Gastroesophageal sphincter (tissue), 4 donors: ENCODE data around the gene ALS2. TPM values are rescaled to one million over a fixed set of nuclear protein-coding genes. Genes with fewer than 3 reads are reported as not detected.

Experiments used
- ATAC-seq: fragments of 150-250 bp; one replicate; pipeline ENCODE4 v1.9.1; 2016; ENCODE audit warnings: mild to moderate bottlenecking, moderate library complexity
- H3K27ac ChIP-seq, 4 donors: fragments of 200-600 bp; sonication (generic) in 3 of 4; 1 replicate in 3 of 4; 2 replicates in 1 of 4; pipeline ENCODE4 v1.5.1; 2016 to 2019
- H3K27me3 ChIP-seq: fragments of 200-600 bp; sonication (generic); one replicate; pipeline ENCODE4 v1.5.1; 2019
- H3K36me3 ChIP-seq, 2 donors: fragments of 200-600 bp; sonication (generic); one replicate each; pipeline ENCODE4 v1.5.1; 2019; ENCODE audit warnings: control low read depth in 1 of 2
- H3K4me1 ChIP-seq, 3 donors: fragments of 200-600 bp; sonication (generic); 1 replicate in 2 of 3; 2 replicates in 1 of 3; pipeline ENCODE4 v1.5.1; 2016 to 2019; ENCODE audit warnings: control low read depth in 2 of 3
- H3K4me3 ChIP-seq, 2 donors: fragments of 200-600 bp; sonication (generic); one replicate each; pipeline ENCODE4 v1.5.1; 2019; ENCODE audit warnings: mild to moderate bottlenecking in 1 of 2, moderate library complexity in 1 of 2
- H3K9me3 ChIP-seq, 3 donors: fragments of 200-600 bp; sonication (generic); one replicate each; pipeline ENCODE4 v1.5.1; 2017 to 2019; ENCODE audit warnings: control low read depth in 2 of 3
- EP300 ChIP-seq: sonication (generic); formaldehyde crosslinking; IDR thresholded peaks from one replicate; pipeline ENCODE4 v1.6.1; 2017; ENCODE audit warnings: antibody characterized with exemption, mild to moderate bottlenecking
- POLR2A ChIP-seq, 2 donors: fragments of 450-650 bp; IDR thresholded peaks; one replicate each; pipeline ENCODE4 v1.6.1; 2017; ENCODE audit warnings: antibody characterized with exemption in 2 of 2, mild to moderate bottlenecking in 2 of 2, moderate library complexity in 1 of 2
- POLR2AphosphoS5 ChIP-seq: sonication (generic); formaldehyde crosslinking; IDR thresholded peaks from one replicate; pipeline ENCODE4 v1.6.1; 2017; ENCODE audit warnings: antibody characterized with exemption
- whole genome bisulfite sequencing, 2 donors: methylation state at CpG; one replicate each; pipeline ENCODE4 v1.1.5; 2018; ENCODE audit warnings: low coverage in 1 of 2; 5-methylcytosine and 5-hydroxymethylcytosine counted together
- total RNA-seq, 4 donors: library from RNA; depleted of rRNA; stranded (reverse); fragments of >200 nt; gene quantifications; one replicate each; pipeline ENCODE4 v1.1.0, GENCODE V29; 2016
- TF ChIP-seq, protein P1 (sequence below), 4 experiments: fragments of 200-600 bp in 2 of 4; fragments of 450-650 bp in 2 of 4; sonication (generic) in 1 of 4; IDR thresholded peaks; one replicate each; pipeline ENCODE4 v1.5.1; 2017 to 2019; ENCODE audit warnings: antibody characterized with exemption in 4 of 4, mild to moderate bottlenecking in 2 of 4, moderate library complexity in 2 of 4

Gene ALS2
- total RNA-seq, 4 donors from 2014 or later, result 15.2 to 26.7 (median 20.8) TPM

DNA sequence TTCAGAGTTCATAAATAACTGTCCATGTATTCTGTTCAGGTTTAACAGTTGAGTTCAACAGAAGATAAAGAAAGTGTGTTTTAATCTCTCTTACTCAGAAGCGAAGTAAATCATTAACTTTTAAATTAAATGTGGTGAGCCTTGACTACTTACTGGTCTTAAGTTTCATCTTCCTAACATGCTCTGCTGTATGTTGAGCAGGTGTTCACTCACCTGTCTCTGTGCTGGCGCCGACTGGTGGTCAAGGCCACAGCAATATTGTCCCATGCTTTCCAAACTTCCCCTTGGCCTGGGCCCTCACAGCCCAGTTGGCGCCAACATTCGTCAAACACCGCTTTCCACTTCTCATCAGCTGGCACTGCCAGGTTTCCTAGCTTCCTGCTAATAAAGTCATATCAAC lies 65.3 kb downstream of the ALS2 start:
- no peak for ATAC-seq
- no peak overlapping the region for H3K27ac ChIP-seq
- H3K27me3 ChIP-seq, result no peaks in the 10 kb centered on the region
- peaks cover 3 to 89% of the 10 kb centered on the region in 2 donors for H3K36me3 ChIP-seq
- WGBS, 2 donors, result 78 to 93% methylated on average over 5 to 6 of the region's 6 CpGs
- H3K4me3 ChIP-seq, result no peak overlapping the region
- no peaks in the 10 kb centered on the region for H3K4me1 ChIP-seq
- TF ChIP-seq POLR2A (IDR thresholded peaks at IDR 0.05), result no peak
- no peak for TF ChIP-seq EP300
- TF ChIP-seq, protein P1, sequence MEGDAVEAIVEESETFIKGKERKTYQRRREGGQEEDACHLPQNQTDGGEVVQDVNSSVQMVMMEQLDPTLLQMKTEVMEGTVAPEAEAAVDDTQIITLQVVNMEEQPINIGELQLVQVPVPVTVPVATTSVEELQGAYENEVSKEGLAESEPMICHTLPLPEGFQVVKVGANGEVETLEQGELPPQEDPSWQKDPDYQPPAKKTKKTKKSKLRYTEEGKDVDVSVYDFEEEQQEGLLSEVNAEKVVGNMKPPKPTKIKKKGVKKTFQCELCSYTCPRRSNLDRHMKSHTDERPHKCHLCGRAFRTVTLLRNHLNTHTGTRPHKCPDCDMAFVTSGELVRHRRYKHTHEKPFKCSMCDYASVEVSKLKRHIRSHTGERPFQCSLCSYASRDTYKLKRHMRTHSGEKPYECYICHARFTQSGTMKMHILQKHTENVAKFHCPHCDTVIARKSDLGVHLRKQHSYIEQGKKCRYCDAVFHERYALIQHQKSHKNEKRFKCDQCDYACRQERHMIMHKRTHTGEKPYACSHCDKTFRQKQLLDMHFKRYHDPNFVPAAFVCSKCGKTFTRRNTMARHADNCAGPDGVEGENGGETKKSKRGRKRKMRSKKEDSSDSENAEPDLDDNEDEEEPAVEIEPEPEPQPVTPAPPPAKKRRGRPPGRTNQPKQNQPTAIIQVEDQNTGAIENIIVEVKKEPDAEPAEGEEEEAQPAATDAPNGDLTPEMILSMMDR (IDR thresholded peaks at IDR 0.05), result no peak
- TF ChIP-seq POLR2AphosphoS5, result no peak
- peaks cover 0 to 6% (median 0%) of the 10 kb centered on the region in 3 donors for H3K9me3 ChIP-seq

DNA sequence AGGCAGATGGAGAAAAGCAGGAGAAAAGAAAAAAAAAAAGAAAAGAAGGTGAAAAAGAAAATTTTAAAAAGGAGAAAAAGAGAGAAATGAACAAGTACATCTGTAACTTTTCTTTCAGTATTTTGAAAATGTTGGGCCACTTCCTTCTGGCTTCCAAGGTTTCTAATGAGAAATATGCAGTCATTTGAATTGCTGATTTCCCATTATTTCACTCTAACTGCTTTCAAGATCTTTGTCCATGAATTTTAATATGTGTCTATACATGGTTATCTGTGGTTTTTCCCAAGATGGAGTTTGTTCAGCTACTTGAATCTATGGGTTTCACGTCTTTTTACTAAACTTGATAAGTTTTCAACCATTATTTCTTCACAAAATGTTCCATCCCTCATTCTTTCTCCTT lies 68.0 kb downstream of the ALS2 start:
- no peaks in the 10 kb centered on the region for H3K4me1 ChIP-seq
- H3K27ac ChIP-seq, result no peak overlapping the region
- TF ChIP-seq POLR2AphosphoS5, result no peak
- TF ChIP-seq, protein P1 (IDR thresholded peaks at IDR 0.05), result no peak
- no peak for TF ChIP-seq POLR2A (IDR thresholded peaks at IDR 0.05)
- TF ChIP-seq EP300, result no peak
- no peak for ATAC-seq
- 100% methylated on average over 1 of the region's 1 CpG for WGBS, 2 donors
- H3K4me3 ChIP-seq, result no peak overlapping the region
- peaks cover 6 to 89% of the 10 kb centered on the region in 2 donors for H3K36me3 ChIP-seq
- H3K27me3 ChIP-seq, result no peaks in the 10 kb centered on the region
- H3K9me3 ChIP-seq, result no peaks in the 10 kb centered on the region

DNA sequence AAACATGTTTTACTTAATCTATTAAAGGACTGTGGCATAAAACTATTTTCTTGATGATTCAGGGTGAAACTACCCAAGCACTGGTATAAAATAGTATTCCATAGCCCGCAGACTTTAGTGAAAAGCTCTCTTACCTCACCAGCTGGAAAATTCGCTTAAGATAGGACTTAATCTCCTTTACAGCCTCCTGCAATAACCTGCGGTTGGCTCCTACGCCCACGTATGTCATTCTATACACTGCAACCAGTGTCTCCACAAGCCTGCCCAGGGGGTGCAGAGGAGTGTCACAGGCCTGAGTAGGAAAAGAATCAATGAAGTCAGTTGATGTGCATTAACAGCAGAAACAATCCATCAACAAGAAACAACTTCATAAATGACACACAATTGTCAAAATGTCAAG lies 71.0 kb downstream of the ALS2 start:
- Histone ChIP-seq H3K4me1 (no peaks in the 10 kb centered on the region), H3K9me3 (no peaks in the 10 kb centered on the region), H3K27ac (no peak overlapping the region), H3K36me3 (peaks cover 4 to 89% of the 10 kb centered on the region in 2 donors), H3K27me3 (no peaks in the 10 kb centered on the region), H3K4me3 (no peak overlapping the region)
- TF ChIP-seq POLR2A (IDR thresholded peaks at IDR 0.05) (no peak), POLR2AphosphoS5 (no peak), EP300 (no peak)
- TF ChIP-seq, protein P1 (IDR thresholded peaks at IDR 0.05), result no peak
- WGBS, 2 donors, result 84 to 94% methylated on average over 5 of the region's 5 CpGs
- no peak for ATAC-seq

DNA sequence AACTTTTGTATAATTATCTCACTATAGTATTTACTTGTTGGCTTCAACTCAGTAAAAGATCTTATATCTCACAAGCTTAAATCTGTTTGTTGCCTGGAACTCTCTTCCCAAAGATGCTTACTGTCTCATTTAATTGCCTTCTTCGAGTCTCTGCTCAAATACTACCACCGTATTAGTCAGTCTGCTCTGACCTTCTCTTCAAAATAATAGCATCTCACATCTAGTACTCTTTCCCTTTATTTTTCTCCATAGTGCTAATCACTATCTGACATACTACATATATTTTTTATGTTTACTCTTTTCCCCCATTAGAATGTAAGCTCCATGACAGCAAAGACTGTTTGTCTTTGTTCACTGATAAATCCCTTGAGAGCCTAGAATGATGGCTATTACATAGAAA lies 71.7 kb downstream of the ALS2 start:
- WGBS, 2 donors, result 39 to 65% methylated on average over 2 of the region's 2 CpGs
- H3K27me3 ChIP-seq, result no peaks in the 10 kb centered on the region
- H3K4me1 ChIP-seq, result no peaks in the 10 kb centered on the region
- no peak for ATAC-seq
- peaks cover 3 to 89% of the 10 kb centered on the region in 2 donors for H3K36me3 ChIP-seq
- no peaks in the 10 kb centered on the region for H3K9me3 ChIP-seq
- H3K27ac ChIP-seq, result no peak overlapping the region
- TF ChIP-seq EP300 (no peak), POLR2AphosphoS5 (no peak), POLR2A (IDR thresholded peaks at IDR 0.05) (no peak)
- TF ChIP-seq, protein P1 (IDR thresholded peaks at IDR 0.05), result no peak
- H3K4me3 ChIP-seq, result no peak overlapping the region

DNA sequence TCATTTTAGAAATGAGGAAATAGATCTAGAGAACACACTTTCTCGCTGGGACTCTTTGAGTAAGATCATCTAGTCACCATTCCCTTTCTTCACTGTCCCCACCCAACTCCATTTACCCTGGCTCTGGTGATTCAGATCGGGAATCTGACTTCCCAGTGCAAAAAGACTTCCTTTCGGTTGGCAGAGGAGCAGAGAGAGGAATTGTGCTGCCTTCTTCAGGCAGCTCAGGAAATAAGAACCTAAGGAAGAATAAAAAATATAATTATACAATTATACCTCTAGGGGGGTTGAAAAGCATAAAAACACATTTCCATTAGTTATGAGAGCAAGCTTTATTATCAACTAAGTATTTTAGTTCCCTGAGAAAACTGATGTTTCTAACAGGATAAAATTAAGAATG lies 73.0 kb downstream of the ALS2 start:
- Histone ChIP-seq H3K36me3 (peaks cover 3 to 90% of the 10 kb centered on the region in 2 donors), H3K4me3 (no peak overlapping the region), H3K27ac (no peak overlapping the region), H3K27me3 (no peaks in the 10 kb centered on the region), H3K4me1 (no peaks in the 10 kb centered on the region), H3K9me3 (no peaks in the 10 kb centered on the region)
- no peak for ATAC-seq
- WGBS, 2 donors, result 70% methylated on average over 3 of the region's 3 CpGs; no CpG with 5 or more reads in 1 of the 2 donors
- no peak for TF ChIP-seq POLR2AphosphoS5
- TF ChIP-seq, protein P1 (IDR thresholded peaks at IDR 0.05), result no peak
- TF ChIP-seq EP300, result no peak
- no peak for TF ChIP-seq POLR2A (IDR thresholded peaks at IDR 0.05)
